Gastrocnemius medialis (tissue), 4 donors: ENCODE measurements around the gene SCG5.

Source experiments
- POLR2A ChIP-seq, 2 donors: fragments of 450-650 bp; IDR thresholded peaks; one replicate each; pipeline ENCODE4 v1.6.1; 2017; ENCODE audit warnings: antibody characterized with exemption in 2 of 2, mild to moderate bottlenecking in 2 of 2, moderate library complexity in 2 of 2
- TF ChIP-seq, protein P1 (sequence below), 5 experiments: fragments of 450-650 bp in 3 of 5; fragments of 200-600 bp in 2 of 5; sonication (generic) in 2 of 5; IDR thresholded peaks in 4 of 5; conservative IDR thresholded peaks in 1 of 5; 1 replicate in 4 of 5; 2 replicates in 1 of 5; pipeline ENCODE4 v1.5.1; 2016 to 2019; ENCODE audit warnings: antibody characterized with exemption in 5 of 5, mild to moderate bottlenecking in 3 of 5, moderate library complexity in 3 of 5

DNA sequence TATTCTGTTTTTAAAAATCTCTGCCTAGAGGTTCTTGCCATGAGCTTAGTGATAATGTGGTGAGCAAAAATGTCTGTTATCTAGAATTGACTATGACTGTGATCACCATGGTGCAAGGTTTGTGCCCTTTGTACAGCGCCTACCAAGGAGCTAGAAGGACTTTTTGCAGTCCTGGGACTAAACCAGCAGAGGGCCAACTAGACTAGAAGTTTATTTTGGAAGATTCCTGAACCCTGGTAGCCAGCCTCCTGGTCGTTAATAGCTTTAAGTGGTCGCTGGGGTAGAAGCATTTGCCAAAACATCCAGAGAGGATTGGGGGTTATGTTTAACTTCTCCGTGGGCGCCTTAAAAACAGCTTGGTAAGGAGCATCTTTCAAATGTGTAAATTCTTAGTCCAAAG lies 7.8 kb downstream of the SCG5 start:
- no peak for TF ChIP-seq POLR2A (IDR thresholded peaks at IDR 0.05)
- TF ChIP-seq, protein P1, sequence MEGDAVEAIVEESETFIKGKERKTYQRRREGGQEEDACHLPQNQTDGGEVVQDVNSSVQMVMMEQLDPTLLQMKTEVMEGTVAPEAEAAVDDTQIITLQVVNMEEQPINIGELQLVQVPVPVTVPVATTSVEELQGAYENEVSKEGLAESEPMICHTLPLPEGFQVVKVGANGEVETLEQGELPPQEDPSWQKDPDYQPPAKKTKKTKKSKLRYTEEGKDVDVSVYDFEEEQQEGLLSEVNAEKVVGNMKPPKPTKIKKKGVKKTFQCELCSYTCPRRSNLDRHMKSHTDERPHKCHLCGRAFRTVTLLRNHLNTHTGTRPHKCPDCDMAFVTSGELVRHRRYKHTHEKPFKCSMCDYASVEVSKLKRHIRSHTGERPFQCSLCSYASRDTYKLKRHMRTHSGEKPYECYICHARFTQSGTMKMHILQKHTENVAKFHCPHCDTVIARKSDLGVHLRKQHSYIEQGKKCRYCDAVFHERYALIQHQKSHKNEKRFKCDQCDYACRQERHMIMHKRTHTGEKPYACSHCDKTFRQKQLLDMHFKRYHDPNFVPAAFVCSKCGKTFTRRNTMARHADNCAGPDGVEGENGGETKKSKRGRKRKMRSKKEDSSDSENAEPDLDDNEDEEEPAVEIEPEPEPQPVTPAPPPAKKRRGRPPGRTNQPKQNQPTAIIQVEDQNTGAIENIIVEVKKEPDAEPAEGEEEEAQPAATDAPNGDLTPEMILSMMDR (IDR thresholded peaks at IDR 0.05 in 4 of 5, conservative IDR thresholded peaks at IDR 0.05 in 1 of 5): no peak
